NCI-H187 (cell line): ENCODE results near the gene ADAMTS2.

Source experiments
- DNase-seq, 2 experiments: peaks; one replicate each; lab custom pipeline; 2025; lab: John Stamatoyannopoulos, UW

Gene ADAMTS2

GRCh38 chr5:179254638-179255271 is 90.5 kb downstream of the ADAMTS2 start:
- no peak for DNase-seq

- DNase-seq, result no peak
Observed at GRCh38 chr5:179253730-179254129, 91.5 kb downstream of the ADAMTS2 start.

- DNase-seq, result no peak
Observed at GRCh38 chr5:179251276-179251969, 93.8 kb downstream of the ADAMTS2 start.

GRCh38 chr5:179250561-179251225 is 94.6 kb downstream of the ADAMTS2 start:
- DNase-seq, result no peak

GRCh38 chr5:179246227-179246626 is 99.0 kb downstream of the ADAMTS2 start:
- no peak for DNase-seq

- DNase-seq, result no peak
Observed at GRCh38 chr5:179245031-179245430, 100.2 kb downstream of the ADAMTS2 start.

GRCh38 chr5:179244044-179244443 is 101.2 kb downstream of the ADAMTS2 start:
- DNase-seq, result no peak

- DNase-seq, result no peak
Observed at GRCh38 chr5:179243333-179243732, 101.9 kb downstream of the ADAMTS2 start.

- no peak for DNase-seq
Observed at GRCh38 chr5:179242676-179243075, 102.6 kb downstream of the ADAMTS2 start.

- no peak for DNase-seq
Observed at GRCh38 chr5:179241764-179242370, 103.4 kb downstream of the ADAMTS2 start.

- no peak for DNase-seq
Observed at GRCh38 chr5:179241175-179241574, 104.1 kb downstream of the ADAMTS2 start.

GRCh38 chr5:179240561-179240960 is 104.7 kb downstream of the ADAMTS2 start:
- DNase-seq, result no peak

GRCh38 chr5:179239256-179240135 is 105.8 kb downstream of the ADAMTS2 start:
- DNase-seq, result no peak

GRCh38 chr5:179238628-179238970 is 106.7 kb downstream of the ADAMTS2 start:
- no peak for DNase-seq

GRCh38 chr5:179237770-179238627 is 107.3 kb downstream of the ADAMTS2 start:
- no peak for DNase-seq

GRCh38 chr5:179235416-179236400 is 109.6 kb downstream of the ADAMTS2 start:
- DNase-seq, result no peak

- no peak for DNase-seq
Observed at GRCh38 chr5:179234563-179235135, 110.6 kb downstream of the ADAMTS2 start.

- DNase-seq, result no peak
Observed at GRCh38 chr5:179233909-179234562, 111.2 kb downstream of the ADAMTS2 start.
